ENCODE data around the gene RESP18.

GRCh38 chr2:219285894-219286425, 46.6 kb downstream of the RESP18 start:
- TF ChIP-seq, protein P1, sequence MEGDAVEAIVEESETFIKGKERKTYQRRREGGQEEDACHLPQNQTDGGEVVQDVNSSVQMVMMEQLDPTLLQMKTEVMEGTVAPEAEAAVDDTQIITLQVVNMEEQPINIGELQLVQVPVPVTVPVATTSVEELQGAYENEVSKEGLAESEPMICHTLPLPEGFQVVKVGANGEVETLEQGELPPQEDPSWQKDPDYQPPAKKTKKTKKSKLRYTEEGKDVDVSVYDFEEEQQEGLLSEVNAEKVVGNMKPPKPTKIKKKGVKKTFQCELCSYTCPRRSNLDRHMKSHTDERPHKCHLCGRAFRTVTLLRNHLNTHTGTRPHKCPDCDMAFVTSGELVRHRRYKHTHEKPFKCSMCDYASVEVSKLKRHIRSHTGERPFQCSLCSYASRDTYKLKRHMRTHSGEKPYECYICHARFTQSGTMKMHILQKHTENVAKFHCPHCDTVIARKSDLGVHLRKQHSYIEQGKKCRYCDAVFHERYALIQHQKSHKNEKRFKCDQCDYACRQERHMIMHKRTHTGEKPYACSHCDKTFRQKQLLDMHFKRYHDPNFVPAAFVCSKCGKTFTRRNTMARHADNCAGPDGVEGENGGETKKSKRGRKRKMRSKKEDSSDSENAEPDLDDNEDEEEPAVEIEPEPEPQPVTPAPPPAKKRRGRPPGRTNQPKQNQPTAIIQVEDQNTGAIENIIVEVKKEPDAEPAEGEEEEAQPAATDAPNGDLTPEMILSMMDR (conservative IDR thresholded peaks at IDR 0.05 in 1 of 2, IDR thresholded peaks at IDR 0.05 in 1 of 2; ENCODE audit: low read depth in 1 of 2, low read length in 2 of 2), result no peak
- no peak for TF ChIP-seq EZH2 (IDR thresholded peaks at IDR 0.05; ENCODE audit: low read length, missing control alignments)
